GM12873 (cell line): ENCODE measurements around the gene AGPAT3.

Source experiments
- TF ChIP-seq, protein P1 (sequence below): IDR thresholded peaks from 2 replicates; pipeline ENCODE4 v1.5.1; 2012; ENCODE audit warnings: low read depth, mild to moderate bottlenecking, moderate library complexity, low read length, control low read depth; ENCODE audit not compliant: insufficient read depth; ENCODE audit errors: missing control alignments

AGPAT3 gene

DNA sequence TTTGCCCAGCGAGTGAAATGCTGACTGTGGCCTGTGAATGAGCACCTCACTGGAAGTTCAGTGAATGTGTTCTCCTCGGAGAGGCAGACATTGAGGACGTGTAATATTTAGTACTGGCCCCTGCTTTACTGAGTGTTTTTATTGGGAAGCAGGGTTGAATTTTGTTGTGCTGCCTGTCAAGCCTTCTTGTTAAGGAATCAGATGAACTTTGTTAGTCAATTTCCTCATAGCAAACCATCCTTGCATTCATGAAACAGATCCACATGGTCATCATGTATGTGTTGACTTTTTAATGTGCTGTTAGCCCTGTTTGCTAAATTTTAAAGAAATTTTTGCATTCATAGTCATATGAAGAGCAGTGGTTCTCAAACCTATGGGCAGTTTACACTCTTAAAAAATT is 47.9 kb downstream of the AGPAT3 start:
- TF ChIP-seq, protein P1, sequence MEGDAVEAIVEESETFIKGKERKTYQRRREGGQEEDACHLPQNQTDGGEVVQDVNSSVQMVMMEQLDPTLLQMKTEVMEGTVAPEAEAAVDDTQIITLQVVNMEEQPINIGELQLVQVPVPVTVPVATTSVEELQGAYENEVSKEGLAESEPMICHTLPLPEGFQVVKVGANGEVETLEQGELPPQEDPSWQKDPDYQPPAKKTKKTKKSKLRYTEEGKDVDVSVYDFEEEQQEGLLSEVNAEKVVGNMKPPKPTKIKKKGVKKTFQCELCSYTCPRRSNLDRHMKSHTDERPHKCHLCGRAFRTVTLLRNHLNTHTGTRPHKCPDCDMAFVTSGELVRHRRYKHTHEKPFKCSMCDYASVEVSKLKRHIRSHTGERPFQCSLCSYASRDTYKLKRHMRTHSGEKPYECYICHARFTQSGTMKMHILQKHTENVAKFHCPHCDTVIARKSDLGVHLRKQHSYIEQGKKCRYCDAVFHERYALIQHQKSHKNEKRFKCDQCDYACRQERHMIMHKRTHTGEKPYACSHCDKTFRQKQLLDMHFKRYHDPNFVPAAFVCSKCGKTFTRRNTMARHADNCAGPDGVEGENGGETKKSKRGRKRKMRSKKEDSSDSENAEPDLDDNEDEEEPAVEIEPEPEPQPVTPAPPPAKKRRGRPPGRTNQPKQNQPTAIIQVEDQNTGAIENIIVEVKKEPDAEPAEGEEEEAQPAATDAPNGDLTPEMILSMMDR: no peak

GRCh38 chr21:43913928-43914327 is 48.9 kb downstream of the AGPAT3 start:
- TF ChIP-seq, protein P1: no peak

DNA sequence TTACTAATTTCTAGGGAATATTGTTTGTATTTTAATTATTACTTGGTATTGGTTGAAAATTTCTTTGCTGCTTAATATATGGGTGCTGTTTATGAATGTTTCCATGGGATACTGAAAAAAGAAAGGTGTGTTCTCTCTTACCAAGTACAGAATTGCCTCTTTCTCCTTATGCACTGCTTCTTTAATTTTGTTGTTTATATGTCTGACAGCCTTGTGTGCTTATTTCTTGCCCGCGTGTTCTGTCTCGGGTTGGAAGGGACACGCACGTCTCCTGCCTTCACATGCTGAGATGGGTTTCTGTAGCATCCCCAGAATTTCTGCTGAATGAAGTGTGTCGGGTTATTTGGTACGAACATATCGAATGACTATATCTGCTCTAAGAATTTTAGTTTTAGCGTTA is 51.1 kb downstream of the AGPAT3 start:
- TF ChIP-seq, protein P1: no peak

DNA sequence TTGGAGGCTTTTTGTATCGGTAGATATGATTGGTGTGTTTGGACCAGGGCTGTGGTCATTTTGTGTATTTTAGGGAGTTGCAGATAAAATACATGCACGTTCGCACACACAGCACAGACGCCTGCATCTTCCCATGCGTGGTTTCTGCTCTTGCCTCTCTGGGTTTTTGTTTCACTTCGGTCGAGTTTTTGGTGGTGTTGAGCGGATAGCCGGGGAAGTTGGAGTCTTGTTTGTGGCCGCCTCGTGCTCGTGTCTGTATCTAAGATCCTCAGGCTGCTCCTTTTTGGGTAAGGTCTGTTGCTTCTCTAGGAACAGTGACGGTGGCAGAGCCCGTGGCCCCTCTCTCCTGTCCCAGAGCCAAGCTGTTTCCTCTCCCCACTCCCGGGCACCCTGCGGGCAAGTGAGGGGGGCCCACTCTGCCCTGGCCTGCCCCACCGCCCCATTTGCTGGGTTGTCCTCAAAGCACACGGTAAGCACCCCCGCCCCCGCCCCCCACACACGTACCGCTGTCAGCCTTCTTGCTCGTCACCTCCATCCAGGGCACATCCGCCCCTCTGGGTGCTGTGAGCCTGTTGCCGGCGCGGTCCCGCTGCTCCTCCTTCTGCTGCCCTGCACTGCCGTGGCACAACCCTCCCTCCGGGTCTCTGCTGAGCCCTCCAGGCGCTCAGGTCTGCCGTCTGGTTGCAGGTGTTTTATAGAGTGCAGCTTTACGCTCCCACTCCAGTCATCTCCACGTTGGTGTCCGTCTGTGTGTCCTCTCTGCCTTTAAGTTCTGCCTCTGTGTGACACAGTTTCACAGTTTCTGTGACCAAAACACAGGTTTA is 51.9 kb downstream of the AGPAT3 start:
- TF ChIP-seq, protein P1: no peak

- TF ChIP-seq, protein P1: peak; percentile 57
Observed at GRCh38 chr21:43917515-43918384, 52.7 kb downstream of the AGPAT3 start.

DNA sequence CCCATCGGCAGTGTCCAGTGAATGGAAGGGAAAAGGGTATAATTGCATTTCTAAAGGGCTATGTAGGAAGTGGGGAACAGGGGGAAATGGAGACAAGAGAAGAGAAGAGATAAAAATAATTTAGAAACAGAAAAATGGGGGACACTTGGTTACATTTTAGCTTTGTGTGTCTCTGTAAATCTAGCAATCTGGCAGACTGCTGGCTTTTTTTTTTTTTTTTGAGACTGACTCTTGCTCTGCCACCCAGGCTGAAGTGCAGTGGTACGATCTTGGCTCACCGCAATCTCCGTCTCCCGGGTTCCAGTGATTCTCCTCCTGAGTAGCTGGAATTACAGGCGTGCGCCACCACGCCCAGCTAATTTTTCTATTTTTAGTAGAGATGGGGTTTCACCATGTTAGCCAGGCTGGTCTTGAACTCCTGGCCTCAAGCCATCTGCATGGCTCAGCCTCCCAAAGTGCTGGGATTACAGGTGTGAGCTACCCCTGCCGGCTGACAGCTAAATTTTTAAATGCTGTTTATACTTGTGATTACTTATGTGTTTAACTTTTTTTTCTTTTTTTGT is 53.4 kb downstream of the AGPAT3 start:
- TF ChIP-seq, protein P1: no peak

DNA sequence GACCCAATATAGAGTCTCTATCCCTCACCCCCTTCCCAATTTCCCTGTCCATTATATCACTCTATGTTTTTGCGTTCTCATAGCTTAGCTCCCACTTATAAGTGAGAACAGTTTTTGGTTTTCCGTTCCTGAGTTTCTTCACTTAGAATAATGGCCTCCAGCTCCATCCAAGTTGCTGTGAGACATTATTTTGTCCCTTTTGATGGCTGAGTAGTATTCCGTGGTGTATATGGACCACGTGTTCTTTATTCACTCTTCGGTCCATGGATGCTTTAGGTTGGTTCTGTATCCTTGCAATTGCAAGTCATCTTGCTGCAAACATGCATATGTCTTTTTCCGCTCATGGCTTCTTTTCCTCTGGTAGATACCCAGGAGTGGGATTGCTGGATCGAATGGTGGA is 54.3 kb downstream of the AGPAT3 start:
- TF ChIP-seq, protein P1: no peak
